AG04450 (cell line): Measurements from ENCODE around the gene FCGR3B. TPM values are rescaled to one million over a fixed set of nuclear protein-coding genes. Genes with fewer than 3 reads are reported as not detected.
"Not testable (repeated sequence)": the region's sequence is repeated elsewhere in the genome, so short reads cannot be mapped to it uniquely, and the experiment has no call there.

Experiments
- CTCF ChIA-PET: fragments of 300-600, 350-600 bp; formaldehyde crosslinking; extraction: SDS; loops from one replicate; lab custom pipeline; 2022; ENCODE audit warnings: antibody characterized with exemption, inconsistent platforms; lab: Charles Lee
- POLR2A ChIA-PET: fragments of 350-600 bp; formaldehyde crosslinking; extraction: SDS; loops from one replicate; lab custom pipeline; 2021; ENCODE audit warnings: antibody characterized with exemption, inconsistent platforms; lab: Yijun Ruan, JAX
- DNase-seq: peaks from one replicate; pipeline ENCODE4 v3.0.0-alpha.2; 2011; ENCODE audit warnings: low read depth, low spot score
- H3K27ac ChIP-seq: one replicate; pipeline ENCODE4 v1.5.1; 2012; ENCODE audit warnings: low read depth, low read length, control low read depth
- H3K27me3 ChIP-seq: one replicate; pipeline ENCODE4 v1.6.0; 2012; ENCODE audit warnings: low read length; ENCODE audit not compliant: control insufficient read depth, insufficient read depth
- H3K4me3 ChIP-seq: 2 replicates; pipeline ENCODE4 v1.5.1; 2011; ENCODE audit warnings: mild to moderate bottlenecking, low read depth, low read length, control low read depth
- H3K9me3 ChIP-seq: 2 replicates; pipeline ENCODE4 v1.5.1; 2012; ENCODE audit warnings: low read length; ENCODE audit not compliant: control insufficient read depth, insufficient read depth
- polyA minus RNA-seq: library from RNA; depleted of rRNA, polyadenylated mRNA; stranded (reverse); fragments of >200 nt; gene quantifications from 2 replicates; pipeline ENCODE4 v1.2.3, GENCODE V29; 2011; rRNA and poly(A)+ RNA removed
- polyA plus RNA-seq: library from polyadenylated mRNA; depleted of rRNA; stranded (reverse); fragments of >200 nt; gene quantifications from 2 replicates; pipeline ENCODE4 v1.2.3, GENCODE V29; 2011; rRNA removed
- TF ChIP-seq, protein P1 (sequence below): IDR thresholded peaks from 2 replicates; pipeline ENCODE4 v1.5.1; 2011; ENCODE audit warnings: low read depth, low read length, control low read depth, inconsistent platforms

FCGR3B gene
- polyA plus RNA-seq (not detected in 2 replicates), polyA minus RNA-seq (not detected in 2 replicates)

DNA sequence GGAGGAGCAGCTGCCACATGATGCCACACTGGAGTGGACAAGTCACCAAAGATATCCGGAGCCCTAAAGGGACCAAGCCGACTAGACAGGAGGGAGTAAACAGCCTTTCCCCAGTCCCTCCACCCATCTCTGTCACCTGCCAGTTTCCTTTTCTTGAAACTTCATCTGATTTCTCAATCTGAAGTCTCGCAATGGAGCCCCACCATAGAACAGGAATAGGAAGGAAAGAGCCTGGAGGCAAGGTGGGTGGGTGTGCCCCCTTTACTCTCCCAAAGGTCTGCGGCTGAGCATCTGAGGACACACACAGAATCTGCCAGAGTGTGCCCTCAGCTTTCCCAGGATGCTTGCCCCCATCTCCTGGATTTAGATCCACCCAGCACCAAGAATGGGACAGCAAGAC is at the start of gene FCGR3B:
TSS of gene FCGR3B (minus strand) at position 101 of the 400 bp plus-strand sequence. CDS start at position 19, 82 bp downstream.
- POLR2A ChIA-PET: no interaction called here
- no peak within 1 kb of the TSS for H3K4me3 ChIP-seq
- CTCF ChIA-PET: no interaction called here
- DNase-seq: no peak
- no peaks in the 10 kb centered on the region for H3K27me3 ChIP-seq
- no peak within 1 kb of the TSS for H3K27ac ChIP-seq
- TF ChIP-seq, protein P1, sequence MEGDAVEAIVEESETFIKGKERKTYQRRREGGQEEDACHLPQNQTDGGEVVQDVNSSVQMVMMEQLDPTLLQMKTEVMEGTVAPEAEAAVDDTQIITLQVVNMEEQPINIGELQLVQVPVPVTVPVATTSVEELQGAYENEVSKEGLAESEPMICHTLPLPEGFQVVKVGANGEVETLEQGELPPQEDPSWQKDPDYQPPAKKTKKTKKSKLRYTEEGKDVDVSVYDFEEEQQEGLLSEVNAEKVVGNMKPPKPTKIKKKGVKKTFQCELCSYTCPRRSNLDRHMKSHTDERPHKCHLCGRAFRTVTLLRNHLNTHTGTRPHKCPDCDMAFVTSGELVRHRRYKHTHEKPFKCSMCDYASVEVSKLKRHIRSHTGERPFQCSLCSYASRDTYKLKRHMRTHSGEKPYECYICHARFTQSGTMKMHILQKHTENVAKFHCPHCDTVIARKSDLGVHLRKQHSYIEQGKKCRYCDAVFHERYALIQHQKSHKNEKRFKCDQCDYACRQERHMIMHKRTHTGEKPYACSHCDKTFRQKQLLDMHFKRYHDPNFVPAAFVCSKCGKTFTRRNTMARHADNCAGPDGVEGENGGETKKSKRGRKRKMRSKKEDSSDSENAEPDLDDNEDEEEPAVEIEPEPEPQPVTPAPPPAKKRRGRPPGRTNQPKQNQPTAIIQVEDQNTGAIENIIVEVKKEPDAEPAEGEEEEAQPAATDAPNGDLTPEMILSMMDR: no peak
- no peaks in the 10 kb centered on the region for H3K9me3 ChIP-seq

DNA sequence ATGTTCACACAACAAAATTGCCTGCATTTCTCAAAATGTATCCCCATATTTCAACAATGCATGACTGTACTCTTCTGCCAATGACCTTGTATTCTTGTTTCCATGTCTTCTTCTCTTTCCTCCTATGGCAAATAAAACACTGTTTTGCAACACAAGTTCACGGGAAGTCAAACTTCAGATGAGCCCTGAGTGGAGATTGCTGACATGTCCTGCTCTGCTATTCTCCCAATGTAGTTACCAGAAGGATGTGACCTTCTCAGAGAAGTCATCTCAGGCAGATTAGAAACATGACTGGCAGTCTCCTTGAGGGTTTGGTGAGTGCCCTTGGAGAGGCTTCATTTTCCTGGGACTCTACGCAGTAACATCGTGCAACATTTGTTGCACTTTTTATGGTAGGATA is 47.5 kb upstream of the FCGR3B start:
- H3K27ac ChIP-seq: no peak overlapping the region
- peaks cover 8% of the 10 kb centered on the region for H3K27me3 ChIP-seq
- TF ChIP-seq, protein P1: no peak
- DNase-seq: no peak
- H3K9me3 ChIP-seq: no peaks in the 10 kb centered on the region
- POLR2A ChIA-PET: no interaction called here
- CTCF ChIA-PET: no interaction called here
- H3K4me3 ChIP-seq: no peak overlapping the region

- H3K27me3 ChIP-seq: peaks cover 2% of the 10 kb centered on the region
- ChIA-PET POLR2A (no interaction called here), CTCF (no interaction called here)
- H3K27ac ChIP-seq: no peak overlapping the region
- H3K9me3 ChIP-seq: no peaks in the 10 kb centered on the region
- TF ChIP-seq, protein P1: no peak
- no peak overlapping the region for H3K4me3 ChIP-seq
- DNase-seq: no peak
Measured at GRCh38 chr1:161676958-161677689, 46.1 kb upstream of the FCGR3B start.

DNA sequence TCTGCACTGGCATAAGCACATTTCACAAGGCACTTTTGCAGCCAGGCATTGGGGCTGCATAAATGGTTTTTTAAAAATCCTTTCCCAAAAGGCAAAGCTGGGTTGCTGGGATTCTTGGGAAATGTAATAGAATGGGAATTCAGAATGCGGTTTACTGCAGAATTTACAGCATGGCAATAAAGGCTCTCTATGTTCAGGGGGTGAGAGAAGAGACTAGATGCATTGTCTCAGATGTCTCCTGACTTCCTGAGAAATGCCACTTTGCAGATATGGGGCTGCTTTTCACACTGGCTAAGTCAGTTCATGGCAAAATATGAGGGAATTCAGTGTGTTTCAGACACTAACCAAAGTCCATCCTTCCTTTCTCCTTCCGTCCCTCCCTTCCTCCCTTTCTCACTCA is 45.5 kb upstream of the FCGR3B start:
- H3K9me3 ChIP-seq: no peaks in the 10 kb centered on the region
- H3K4me3 ChIP-seq: no peak overlapping the region
- POLR2A ChIA-PET: no interaction called here
- TF ChIP-seq, protein P1: no peak
- peaks cover 2% of the 10 kb centered on the region for H3K27me3 ChIP-seq
- CTCF ChIA-PET: no interaction called here
- DNase-seq: no peak
- no peak overlapping the region for H3K27ac ChIP-seq

- H3K4me3 ChIP-seq, H3K27ac ChIP-seq, H3K9me3 ChIP-seq, DNase-seq, POLR2A ChIA-PET, CTCF ChIA-PET, H3K27me3 ChIP-seq: not testable (repeated sequence)
Measured at GRCh38 chr1:161674908-161675307, 43.9 kb upstream of the FCGR3B start.

DNA sequence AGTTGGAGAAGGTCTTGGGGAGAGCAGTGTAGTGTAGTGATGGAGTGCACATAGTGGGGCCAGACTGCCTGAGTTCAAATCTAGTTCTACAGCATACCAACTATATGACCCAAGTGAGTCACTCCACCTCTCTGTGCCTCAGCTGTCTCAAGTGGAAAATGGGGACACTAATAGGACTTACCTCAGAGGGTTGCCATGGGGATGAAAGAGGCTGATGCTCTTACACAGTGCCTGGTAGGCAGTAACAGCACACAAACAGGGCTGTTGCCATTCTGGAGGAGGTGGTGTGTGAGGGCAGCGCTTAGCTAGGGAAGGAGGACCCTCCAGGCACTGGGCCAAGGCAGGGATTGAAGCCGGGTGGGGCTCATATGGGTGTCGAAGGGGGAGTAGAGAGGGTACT is 43.5 kb upstream of the FCGR3B start:
- DNase-seq, H3K4me3 ChIP-seq, H3K9me3 ChIP-seq, H3K27ac ChIP-seq, CTCF ChIA-PET, H3K27me3 ChIP-seq, POLR2A ChIA-PET: not testable (repeated sequence)

DNA sequence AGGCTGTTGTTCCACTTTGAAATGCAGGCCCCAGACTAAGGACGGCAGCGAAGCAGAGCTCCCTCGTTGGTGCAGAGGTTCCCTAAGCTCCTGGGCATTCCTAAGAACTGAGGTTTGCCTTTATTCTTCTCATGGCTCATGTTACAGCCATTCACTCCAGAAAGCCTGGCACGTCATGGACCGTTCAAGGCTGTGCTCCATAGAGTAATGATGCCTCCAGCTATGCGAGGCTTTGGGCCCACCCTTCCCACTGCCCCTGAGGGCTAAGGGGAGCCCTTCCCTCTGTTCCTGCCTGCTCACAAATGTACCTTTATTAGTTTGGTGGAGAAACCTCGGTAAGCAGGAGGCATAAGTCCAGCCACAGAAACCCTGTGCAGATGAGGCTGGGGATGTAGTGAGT is 42.5 kb upstream of the FCGR3B start:
- DNase-seq, POLR2A ChIA-PET, H3K9me3 ChIP-seq, CTCF ChIA-PET, H3K27ac ChIP-seq, H3K27me3 ChIP-seq, H3K4me3 ChIP-seq: not testable (repeated sequence)

GRCh38 chr1:161671045-161672020 is 40.4 kb upstream of the FCGR3B start:
- H3K27me3 ChIP-seq, DNase-seq, CTCF ChIA-PET, H3K9me3 ChIP-seq, POLR2A ChIA-PET, H3K27ac ChIP-seq, H3K4me3 ChIP-seq: not testable (repeated sequence)
